ENCODE results near the gene GSX2. TPM values are rescaled to one million over a fixed set of nuclear protein-coding genes. Genes with fewer than 3 reads are reported as not detected.
A peak's percentile ranks its signal among the peaks of the same experiment; 100 is the strongest.

GSX2 gene
- total RNA-seq, 1 donor from 2014 or later = not detected

GRCh38 chr4:54065282-54066087 lies 34.5 kb upstream of the GSX2 start:
- no peak for TF ChIP-seq CTCF (IDR thresholded peaks at IDR 0.05)
- CTCF ChIA-PET = no interaction called here
- peaks cover 9% of the 10 kb centered on the region for H3K36me3 Mint-ChIP-seq (ENCODE audit: low read depth)
- ATAC-seq (ENCODE audit: low read depth) (no peak), DNase-seq (no peak)
- intact Hi-C loops (cut with micrococcal nuclease) = loop anchor here (2.0 to 10.0 kb wide), 4 partner anchors 321 to 1353 kb away; partner anchors contain the start of genes RASL11B and SCFD2
- peaks cover 6% of the 10 kb centered on the region for H3K27me3 Mint-ChIP-seq
- POLR2A ChIA-PET = no interaction called here
- no peaks in the 10 kb centered on the region for H3K9me3 Mint-ChIP-seq
- H3K4me3 Mint-ChIP-seq = peak overlapping the region; percentile 92
- H3K27ac Mint-ChIP-seq = peak overlapping the region; percentile 68
- H3K4me1 Mint-ChIP-seq = peaks cover 39% of the 10 kb centered on the region

- H3K27ac Mint-ChIP-seq = no peak overlapping the region
- H3K9me3 Mint-ChIP-seq = no peaks in the 10 kb centered on the region
- POLR2A ChIA-PET = no interaction called here
- ATAC-seq (ENCODE audit: low read depth) (no peak), DNase-seq (no peak)
- peaks cover 35% of the 10 kb centered on the region for H3K4me1 Mint-ChIP-seq
- no peak overlapping the region for H3K4me3 Mint-ChIP-seq
- intact Hi-C loops (cut with micrococcal nuclease) = loop anchor here (10.0 kb wide), 2 partner anchors 321 to 1201 kb away; partner anchors contain the start of gene RASL11B
- CTCF ChIA-PET = no interaction called here
- H3K27me3 Mint-ChIP-seq = peaks cover 6% of the 10 kb centered on the region
- peaks cover 9% of the 10 kb centered on the region for H3K36me3 Mint-ChIP-seq (ENCODE audit: low read depth)
- TF ChIP-seq CTCF (IDR thresholded peaks at IDR 0.05) = no peak
These were observed 33.9 kb upstream of the GSX2 start for GRCh38 chr4:54066088-54066415.

- peaks cover 7% of the 10 kb centered on the region for H3K36me3 Mint-ChIP-seq (ENCODE audit: low read depth)
- CTCF ChIA-PET = interaction anchor here (0.9 kb wide), 1 partner anchor 167 kb away, joined by 4 read pairs; no protein-coding TSS in a partner anchor
- DNase-seq (no peak), ATAC-seq (ENCODE audit: low read depth) (no peak)
- TF ChIP-seq CTCF (IDR thresholded peaks at IDR 0.05) = no peak
- POLR2A ChIA-PET = interaction anchor here (0.6 kb wide), 1 partner anchor 320 kb away, joined by 3 read pairs; no protein-coding TSS in a partner anchor
- intact Hi-C loops (cut with micrococcal nuclease) = loop anchor here (10.0 kb wide), 2 partner anchors 322 to 1202 kb away; partner anchors contain the start of gene RASL11B
- H3K27ac Mint-ChIP-seq = no peak overlapping the region
- peaks cover 29% of the 10 kb centered on the region for H3K4me1 Mint-ChIP-seq
- peaks cover 6% of the 10 kb centered on the region for H3K27me3 Mint-ChIP-seq
- no peaks in the 10 kb centered on the region for H3K9me3 Mint-ChIP-seq
- no peak overlapping the region for H3K4me3 Mint-ChIP-seq
These were observed 33.2 kb upstream of the GSX2 start for GRCh38 chr4:54066718-54067129.

GRCh38 chr4:54067166-54067565 lies 32.8 kb upstream of the GSX2 start:
- no peaks in the 10 kb centered on the region for H3K9me3 Mint-ChIP-seq
- ATAC-seq (ENCODE audit: low read depth) = no peak

More at GRCh38 chr4:54067166-54067565, 32.8 kb upstream of the GSX2 start:
- ChIA-PET CTCF (interaction anchor here (0.9 kb wide), 1 partner anchor 167 kb away, joined by 4 read pairs; no protein-coding TSS in a partner anchor), POLR2A (interaction anchor here (0.6 kb wide), 1 partner anchor 321 kb away, joined by 3 read pairs; no protein-coding TSS in a partner anchor)
- H3K36me3 Mint-ChIP-seq (ENCODE audit: low read depth) = peaks cover 6% of the 10 kb centered on the region
- no peak overlapping the region for H3K27ac Mint-ChIP-seq
- no peak for DNase-seq
- peaks cover 6% of the 10 kb centered on the region for H3K27me3 Mint-ChIP-seq
- TF ChIP-seq CTCF (IDR thresholded peaks at IDR 0.05) = no peak
- peaks cover 25% of the 10 kb centered on the region for H3K4me1 Mint-ChIP-seq
- H3K4me3 Mint-ChIP-seq = no peak overlapping the region
- intact Hi-C loops (cut with micrococcal nuclease) = loop anchor here (10.0 kb wide), 2 partner anchors 322 to 1202 kb away; partner anchors contain the start of gene RASL11B

All from activated B cell treated with CpG ODN at 0.5 μM for 24 hours (primary cell).